Measurements from ENCODE around the gene WDR6. TPM values are rescaled to one million over a fixed set of nuclear protein-coding genes. Genes with fewer than 3 reads are reported as not detected.

The WDR6 gene
- total RNA-seq, 1 experiment from 2014 or later: 138 TPM

GRCh38 chr3:49025793-49026520 is 18.8 kb downstream of the WDR6 start:
- Mint-ChIP-seq H3K4me3 (ENCODE audit: low read depth, unreplicated experiment) (no peak overlapping the region), H3K4me1 (ENCODE audit: low read depth, unreplicated experiment) (peaks cover 28% of the 10 kb centered on the region), H3K36me3 (ENCODE audit: insufficient read depth, unreplicated experiment) (peaks cover 97% of the 10 kb centered on the region), H3K27ac (ENCODE audit: unreplicated experiment) (peak overlapping the region; percentile 29), H3K27me3 (ENCODE audit: unreplicated experiment) (no peaks in the 10 kb centered on the region), H3K9me3 (ENCODE audit: low read depth, unreplicated experiment) (no peaks in the 10 kb centered on the region)
- no peak for DNase-seq
- BruUV-seq (replicated peaks): no TSS peak
- CTCF ChIA-PET: interaction anchor here (0.6 kb wide), 1 partner anchor 419 kb away, joined by 3 read pairs; no protein-coding TSS in a partner anchor
- intact Hi-C loops (cut with micrococcal nuclease; ENCODE audit: unreplicated experiment): no loop called here
- no peak for TF ChIP-seq CTCF (IDR thresholded peaks at IDR 0.05; ENCODE audit: unreplicated experiment)

- Mint-ChIP-seq H3K27ac (ENCODE audit: unreplicated experiment) (no peak overlapping the region), H3K4me3 (ENCODE audit: low read depth, unreplicated experiment) (no peak overlapping the region), H3K36me3 (ENCODE audit: insufficient read depth, unreplicated experiment) (peaks cover 95% of the 10 kb centered on the region), H3K27me3 (ENCODE audit: unreplicated experiment) (no peaks in the 10 kb centered on the region), H3K4me1 (ENCODE audit: low read depth, unreplicated experiment) (peaks cover 28% of the 10 kb centered on the region), H3K9me3 (ENCODE audit: low read depth, unreplicated experiment) (no peaks in the 10 kb centered on the region)
- no peak for TF ChIP-seq CTCF (IDR thresholded peaks at IDR 0.05; ENCODE audit: unreplicated experiment)
- no TSS peak for BruUV-seq (replicated peaks)
- CTCF ChIA-PET: no interaction called here
- no peak for DNase-seq
- intact Hi-C loops (cut with micrococcal nuclease; ENCODE audit: unreplicated experiment): no loop called here
These were observed 19.3 kb downstream of the WDR6 start for GRCh38 chr3:49026536-49026935.

- intact Hi-C loops (cut with micrococcal nuclease; ENCODE audit: unreplicated experiment): no loop called here
- BruUV-seq (replicated peaks): no TSS peak
- peak overlapping the region; percentile 99 for H3K4me3 Mint-ChIP-seq (ENCODE audit: low read depth, unreplicated experiment)
- H3K36me3 Mint-ChIP-seq (ENCODE audit: insufficient read depth, unreplicated experiment): peaks cover 84% of the 10 kb centered on the region
- no peak for DNase-seq
- H3K27ac Mint-ChIP-seq (ENCODE audit: unreplicated experiment): peak overlapping the region; percentile 99
- peaks cover 28% of the 10 kb centered on the region for H3K4me1 Mint-ChIP-seq (ENCODE audit: low read depth, unreplicated experiment)
- H3K27me3 Mint-ChIP-seq (ENCODE audit: unreplicated experiment): no peaks in the 10 kb centered on the region
- H3K9me3 Mint-ChIP-seq (ENCODE audit: low read depth, unreplicated experiment): no peaks in the 10 kb centered on the region
- CTCF ChIA-PET: no interaction called here
- no peak for TF ChIP-seq CTCF (IDR thresholded peaks at IDR 0.05; ENCODE audit: unreplicated experiment)
These were observed 20.4 kb downstream of the WDR6 start for GRCh38 chr3:49027634-49028033.

- H3K27me3 Mint-ChIP-seq (ENCODE audit: unreplicated experiment): no peaks in the 10 kb centered on the region
- DNase-seq: no peak
- H3K9me3 Mint-ChIP-seq (ENCODE audit: low read depth, unreplicated experiment): no peaks in the 10 kb centered on the region
- H3K36me3 Mint-ChIP-seq (ENCODE audit: insufficient read depth, unreplicated experiment): peaks cover 78% of the 10 kb centered on the region
- intact Hi-C loops (cut with micrococcal nuclease; ENCODE audit: unreplicated experiment): no loop called here
- TF ChIP-seq CTCF (IDR thresholded peaks at IDR 0.05; ENCODE audit: unreplicated experiment): no peak
- peak overlapping the region; percentile 99 for H3K27ac Mint-ChIP-seq (ENCODE audit: unreplicated experiment)
- CTCF ChIA-PET: interaction anchor here (0.7 kb wide), 1 partner anchor 536 kb away, joined by 3 read pairs; no protein-coding TSS in a partner anchor
- peaks cover 28% of the 10 kb centered on the region for H3K4me1 Mint-ChIP-seq (ENCODE audit: low read depth, unreplicated experiment)
- BruUV-seq (replicated peaks): no TSS peak
- H3K4me3 Mint-ChIP-seq (ENCODE audit: low read depth, unreplicated experiment): peak overlapping the region; percentile 99
These were observed 21.1 kb downstream of the WDR6 start for GRCh38 chr3:49028298-49028672.
